GM12801 (cell line): Measurements from ENCODE around the gene RNF223.

ENCODE experiments used
- TF ChIP-seq, protein P1 (sequence below): IDR thresholded peaks from one replicate; pipeline ENCODE4 v1.5.1; 2011; ENCODE audit warnings: control low read depth; ENCODE audit not compliant: insufficient read length; ENCODE audit errors: extremely low read depth

RNF223 gene

DNA sequence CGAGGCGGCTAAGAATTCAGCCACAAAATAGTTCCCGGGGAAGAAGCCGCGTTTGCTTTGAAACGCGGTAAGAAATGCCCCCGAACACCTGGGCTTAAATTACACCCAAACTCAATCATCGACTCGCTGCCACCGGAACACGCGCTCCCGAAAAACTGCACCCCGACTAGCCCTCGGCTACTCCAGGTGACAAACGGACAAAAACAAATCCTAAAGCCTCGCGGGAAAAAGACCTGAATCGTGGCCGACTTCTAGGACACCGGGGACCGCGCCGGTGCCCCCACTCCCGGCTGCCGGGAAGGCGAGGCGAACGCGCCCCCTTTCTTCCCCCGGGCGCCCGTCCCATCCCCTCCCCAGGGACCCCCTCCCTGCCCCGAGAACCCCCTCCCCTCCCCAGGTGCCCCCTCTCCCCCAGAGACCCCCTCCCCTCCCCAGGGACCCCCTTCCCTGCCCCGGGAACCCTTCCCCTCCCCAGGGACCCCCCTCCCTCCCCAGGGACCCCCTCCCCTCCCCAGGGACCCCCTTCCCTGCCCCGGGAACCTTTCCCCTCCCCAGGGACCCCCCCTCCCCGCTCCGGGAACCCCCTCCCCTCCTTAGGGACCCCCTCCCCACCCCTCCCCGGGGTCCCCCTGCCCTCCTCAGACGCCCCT, 41.2 kb upstream of the RNF223 start:
- TF ChIP-seq, protein P1, sequence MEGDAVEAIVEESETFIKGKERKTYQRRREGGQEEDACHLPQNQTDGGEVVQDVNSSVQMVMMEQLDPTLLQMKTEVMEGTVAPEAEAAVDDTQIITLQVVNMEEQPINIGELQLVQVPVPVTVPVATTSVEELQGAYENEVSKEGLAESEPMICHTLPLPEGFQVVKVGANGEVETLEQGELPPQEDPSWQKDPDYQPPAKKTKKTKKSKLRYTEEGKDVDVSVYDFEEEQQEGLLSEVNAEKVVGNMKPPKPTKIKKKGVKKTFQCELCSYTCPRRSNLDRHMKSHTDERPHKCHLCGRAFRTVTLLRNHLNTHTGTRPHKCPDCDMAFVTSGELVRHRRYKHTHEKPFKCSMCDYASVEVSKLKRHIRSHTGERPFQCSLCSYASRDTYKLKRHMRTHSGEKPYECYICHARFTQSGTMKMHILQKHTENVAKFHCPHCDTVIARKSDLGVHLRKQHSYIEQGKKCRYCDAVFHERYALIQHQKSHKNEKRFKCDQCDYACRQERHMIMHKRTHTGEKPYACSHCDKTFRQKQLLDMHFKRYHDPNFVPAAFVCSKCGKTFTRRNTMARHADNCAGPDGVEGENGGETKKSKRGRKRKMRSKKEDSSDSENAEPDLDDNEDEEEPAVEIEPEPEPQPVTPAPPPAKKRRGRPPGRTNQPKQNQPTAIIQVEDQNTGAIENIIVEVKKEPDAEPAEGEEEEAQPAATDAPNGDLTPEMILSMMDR: no peak

- TF ChIP-seq, protein P1: no peak
These were observed 40.3 kb upstream of the RNF223 start for GRCh38 chr1:1114431-1114830.

GRCh38 chr1:1112237-1112985, 38.3 kb upstream of the RNF223 start:
- TF ChIP-seq, protein P1: no peak

GRCh38 chr1:1111516-1112236, 37.6 kb upstream of the RNF223 start:
- TF ChIP-seq, protein P1: no peak

DNA sequence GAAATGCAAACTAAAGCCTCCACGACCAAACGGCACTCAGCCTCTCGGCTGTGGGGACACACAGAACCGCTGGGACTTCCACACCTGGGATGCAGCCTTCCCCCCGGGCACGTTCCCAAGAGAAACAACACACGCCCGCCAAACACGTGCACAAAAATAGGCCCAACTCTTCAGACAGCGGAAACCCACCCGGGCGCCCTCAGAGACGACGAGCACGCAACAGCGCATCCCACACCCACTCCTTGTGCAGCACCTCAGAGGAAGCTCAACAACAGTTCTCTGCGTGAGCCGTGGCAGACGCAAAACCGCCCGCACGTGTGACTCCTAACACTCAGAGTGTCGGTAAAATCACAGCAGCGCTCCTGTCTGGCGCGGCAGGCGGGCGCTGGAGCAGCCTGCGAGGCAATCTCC, 36.5 kb upstream of the RNF223 start:
- TF ChIP-seq, protein P1: no peak

GRCh38 chr1:1109743-1110142, 35.6 kb upstream of the RNF223 start:
- TF ChIP-seq, protein P1: no peak

DNA sequence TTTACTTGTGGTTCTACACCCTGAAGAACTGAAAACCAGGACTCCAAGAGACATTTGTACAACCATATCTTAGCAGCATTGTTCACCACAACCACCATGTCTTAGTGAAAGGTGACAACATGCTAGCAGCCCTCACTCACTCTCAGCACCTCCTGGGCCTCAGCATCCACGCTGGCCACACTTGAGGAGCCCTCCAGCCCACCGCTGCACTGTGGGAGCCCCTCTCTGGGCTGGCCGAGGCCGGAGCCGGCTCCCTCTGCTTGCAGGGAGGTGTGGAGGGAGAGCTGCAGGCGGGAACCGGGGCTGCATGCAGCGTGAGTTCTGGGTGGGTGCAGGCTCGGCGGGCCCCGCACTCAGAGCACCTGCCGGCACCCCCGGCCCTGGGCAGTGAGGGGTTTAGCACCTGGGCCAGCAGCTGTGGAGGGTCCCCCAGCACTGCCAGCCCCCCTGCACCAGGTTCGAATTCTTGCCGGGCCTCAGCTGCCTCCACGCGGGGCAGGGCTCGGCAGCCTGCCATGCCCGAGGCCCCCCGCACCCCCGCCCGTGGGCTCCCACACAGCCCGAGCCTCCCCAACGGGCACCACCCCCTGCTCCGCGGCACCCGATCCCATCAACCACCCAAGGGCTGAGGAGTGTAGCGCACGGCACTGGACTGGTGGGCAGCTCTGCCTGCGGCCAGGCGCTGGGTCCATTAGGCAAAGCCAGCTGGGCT, 32.6 kb upstream of the RNF223 start:
- TF ChIP-seq, protein P1: no peak
